Natural killer cell treated with Interleukin-12 subunit alpha and Interleukin-12 subunit beta and Interleukin-15 and Interleukin-18, amount 100 ng/mL, for 72 hours (primary cell): ENCODE data around the gene IL13. TPM values are rescaled to one million over a fixed set of nuclear protein-coding genes. Genes with fewer than 3 reads are reported as not detected.
"Not testable (repeated sequence)": the region's sequence is repeated elsewhere in the genome, so short reads cannot be mapped to it uniquely, and the experiment has no call there.

Experiments used
- ATAC-seq, 2 donors: fragments of 150-1000 bp; cut with Tn5 transposase in 1 of 2; sonication (Bioruptor Pico), chemical (Tn5 transposase) in 1 of 2; 2 replicates each; pipeline ENCODE4 v1.10.0; 2021
- DNase-seq: peaks from one replicate; pipeline ENCODE4 v3.0.0; 2022; ENCODE audit warnings: low spot score
- H3K27ac Mint-ChIP-seq, 2 donors: 1 replicate in 1 of 2; 2 replicates in 1 of 2; pipeline ENCODE4 v1.8.0; 2022; ENCODE audit warnings: mixed read lengths in 2 of 2, mild to moderate bottlenecking in 1 of 2, moderate library complexity in 1 of 2
- H3K27me3 Mint-ChIP-seq, 2 donors: 1 replicate in 1 of 2; 2 replicates in 1 of 2; pipeline ENCODE4 v1.8.0; 2022; ENCODE audit warnings: mixed read lengths in 2 of 2
- H3K36me3 Mint-ChIP-seq: one replicate; pipeline ENCODE4 v1.8.0; 2022; ENCODE audit warnings: mixed read lengths
- H3K4me1 Mint-ChIP-seq, 2 donors: 1 replicate in 1 of 2; 2 replicates in 1 of 2; pipeline ENCODE4 v1.8.0; 2022; ENCODE audit warnings: low read depth in 2 of 2, mixed read lengths in 2 of 2, mild to moderate bottlenecking in 1 of 2
- H3K4me3 Mint-ChIP-seq: one replicate; pipeline ENCODE4 v1.8.0; 2022; ENCODE audit warnings: mixed read lengths
- H3K9me3 Mint-ChIP-seq: 2 replicates; pipeline ENCODE4 v1.8.0; 2022; ENCODE audit warnings: mixed read lengths
- total RNA-seq, 2 donors: library from RNA; stranded (reverse); gene quantifications; one replicate each; pipeline ENCODE4 v1.2.3, GENCODE V29; 2022

The IL13 gene
- 10 to 100 TPM in 1 of 2 donors, 1 to 10 TPM in 1; 8.4 to 19.6 TPM for total RNA-seq

- DNase-seq (no peak), ATAC-seq (no peak)
- Mint-ChIP-seq H3K27ac (peak within 1 kb of the TSS; percentile 53 to 75), H3K4me3 (peak within 1 kb of the TSS; percentile 69), H3K4me1 (peaks cover 26 to 27% of the 10 kb centered on the region in 2 donors), H3K36me3 (no peaks in the 10 kb centered on the region), H3K27me3 (peaks cover 6 to 20% of the 10 kb centered on the region in 2 donors), H3K9me3 (no peaks in the 10 kb centered on the region)
Measured at GRCh38 chr5:132657676-132658380, at the start of gene IL13. Gene IL13 (plus strand): TSS chr5:132658173. CDS start chr5:132658187, 14 bp downstream.

GRCh38 chr5:132611965-132612364, 46.0 kb upstream of the IL13 start:
- H3K27me3 Mint-ChIP-seq, result no peaks in the 10 kb centered on the region
- no peaks in the 10 kb centered on the region for H3K4me1 Mint-ChIP-seq
- peaks cover 5% of the 10 kb centered on the region for H3K36me3 Mint-ChIP-seq
- DNase-seq, result no peak
- no peak overlapping the region for H3K27ac Mint-ChIP-seq
- ATAC-seq, result no peak
- H3K9me3 Mint-ChIP-seq, result no peaks in the 10 kb centered on the region
- no peak overlapping the region for H3K4me3 Mint-ChIP-seq

- ATAC-seq, result no peak
- no peak overlapping the region for H3K4me3 Mint-ChIP-seq
- no peaks in the 10 kb centered on the region for H3K27me3 Mint-ChIP-seq
- no peak for DNase-seq
- H3K9me3 Mint-ChIP-seq, result no peaks in the 10 kb centered on the region
- no peak overlapping the region for H3K27ac Mint-ChIP-seq
- H3K36me3 Mint-ChIP-seq, result peaks cover 10% of the 10 kb centered on the region
- H3K4me1 Mint-ChIP-seq, result no peaks in the 10 kb centered on the region
Measured at GRCh38 chr5:132612846-132613245, 45.1 kb upstream of the IL13 start.

GRCh38 chr5:132621699-132622098, 36.3 kb upstream of the IL13 start:
- peaks cover 26% of the 10 kb centered on the region for H3K36me3 Mint-ChIP-seq

DNA sequence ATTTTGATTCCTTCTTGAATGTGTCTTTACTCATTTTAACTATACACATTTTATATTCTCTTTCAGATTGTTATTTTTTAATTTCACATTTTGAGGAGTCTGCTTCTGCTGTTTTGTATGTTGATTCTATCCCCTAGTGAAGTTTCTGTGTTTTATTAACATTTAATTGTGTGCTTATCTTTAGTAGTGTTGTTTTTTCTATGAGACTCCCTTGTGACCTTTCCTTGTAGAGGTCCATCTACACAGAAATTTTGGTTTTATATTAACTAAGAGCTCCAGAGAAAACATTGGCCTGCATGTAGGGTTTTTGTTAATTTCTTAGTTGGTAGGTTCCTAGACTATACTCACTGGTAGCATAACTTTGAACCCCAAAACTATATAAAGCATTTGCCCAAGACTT, 35.4 kb upstream of the IL13 start:
- Mint-ChIP-seq H3K27me3 (no peaks in the 10 kb centered on the region), H3K36me3 (peaks cover 27% of the 10 kb centered on the region), H3K4me1 (peaks cover 11 to 13% of the 10 kb centered on the region in 2 donors), H3K27ac (peak overlapping the region in 1 of 2 donors; percentile 68), H3K9me3 (no peaks in the 10 kb centered on the region), H3K4me3 (no peak overlapping the region)
- DNase-seq (no peak), ATAC-seq (no peak)

More at GRCh38 chr5:132621699-132622098, 36.3 kb upstream of the IL13 start:
- no peaks in the 10 kb centered on the region for H3K9me3 Mint-ChIP-seq
- H3K4me1 Mint-ChIP-seq, result peaks cover 7 to 10% of the 10 kb centered on the region in 2 donors
- H3K4me3 Mint-ChIP-seq, result no peak overlapping the region
- no peaks in the 10 kb centered on the region for H3K27me3 Mint-ChIP-seq
- DNase-seq (no peak), ATAC-seq (no peak)
- no peak overlapping the region for H3K27ac Mint-ChIP-seq

- no peak for ATAC-seq
- Mint-ChIP-seq H3K36me3 (peaks cover 26% of the 10 kb centered on the region), H3K27me3 (no peaks in the 10 kb centered on the region), H3K27ac (peak overlapping the region in 1 of 2 donors; percentile 69), H3K4me3 (no peak overlapping the region), H3K9me3 (no peaks in the 10 kb centered on the region), H3K4me1 (peaks cover 25 to 41% of the 10 kb centered on the region in 2 donors)
- DNase-seq, result no peak
Measured at GRCh38 chr5:132627470-132627869, 30.5 kb upstream of the IL13 start.

- DNase-seq (no peak), ATAC-seq (no peak)
- H3K27ac Mint-ChIP-seq, result peak overlapping the region; percentile 36 to 69
- no peaks in the 10 kb centered on the region for H3K9me3 Mint-ChIP-seq
- peaks cover 14% of the 10 kb centered on the region for H3K36me3 Mint-ChIP-seq
- H3K27me3 Mint-ChIP-seq, result no peaks in the 10 kb centered on the region
- H3K4me1 Mint-ChIP-seq, result peaks cover 18 to 30% of the 10 kb centered on the region in 2 donors
- H3K4me3 Mint-ChIP-seq, result peak overlapping the region; percentile 25
Measured at GRCh38 chr5:132628814-132629213, 29.2 kb upstream of the IL13 start.

DNA sequence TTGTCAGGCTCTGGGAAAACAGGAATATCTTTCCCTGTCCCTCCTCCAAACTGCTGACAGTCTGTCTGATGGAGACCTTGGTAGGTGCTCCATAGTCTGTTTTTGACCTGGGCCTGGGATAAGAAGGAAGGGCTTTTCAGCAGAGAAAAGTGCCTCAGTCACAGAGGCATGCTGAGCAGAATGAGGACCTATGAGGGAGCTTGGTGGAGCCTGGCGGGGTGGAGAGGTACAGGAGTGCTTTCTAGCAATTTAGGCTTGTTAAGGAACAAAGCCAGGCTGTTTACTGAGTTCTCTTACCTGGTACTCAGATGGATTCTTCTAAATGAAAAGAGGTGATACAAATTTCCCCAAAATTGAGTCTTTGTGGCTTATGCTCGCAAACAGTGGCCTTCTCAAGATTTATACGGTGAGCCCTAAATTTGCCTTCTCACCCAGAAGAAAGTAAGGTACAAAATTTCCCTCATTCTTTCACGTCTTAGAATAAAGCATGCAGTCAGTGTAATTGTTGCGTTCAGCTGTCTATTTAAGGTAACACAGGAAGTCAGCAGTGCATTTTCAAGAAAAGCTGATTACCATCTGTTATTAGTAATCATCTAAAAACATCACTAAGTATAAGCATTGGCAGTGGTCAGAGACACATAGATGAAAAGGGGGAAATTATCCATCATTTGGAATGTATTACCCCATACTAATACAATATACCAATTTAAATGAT, 28.6 kb upstream of the IL13 start:
- Mint-ChIP-seq H3K4me1 (peaks cover 18 to 33% of the 10 kb centered on the region in 2 donors), H3K27ac (peak overlapping the region; percentile 36 to 69), H3K4me3 (peak overlapping the region; percentile 0), H3K27me3 (no peaks in the 10 kb centered on the region), H3K36me3 (peaks cover 19% of the 10 kb centered on the region), H3K9me3 (no peaks in the 10 kb centered on the region)
- DNase-seq, result no peak
- ATAC-seq, result peak in 1 of 2 donors; percentile 81

GRCh38 chr5:132633587-132633986, 24.4 kb upstream of the IL13 start:
- DNase-seq, H3K27ac Mint-ChIP-seq, ATAC-seq, H3K4me3 Mint-ChIP-seq, H3K27me3 Mint-ChIP-seq, H3K9me3 Mint-ChIP-seq: not testable (repeated sequence)
- Mint-ChIP-seq H3K36me3 (peaks cover 18% of the 10 kb centered on the region), H3K4me1 (peaks cover 23 to 56% of the 10 kb centered on the region in 2 donors)

- H3K27ac Mint-ChIP-seq, result peak overlapping the region; percentile 86 to 97
- H3K9me3 Mint-ChIP-seq, result no peaks in the 10 kb centered on the region
- H3K4me1 Mint-ChIP-seq, result peaks cover 28 to 61% of the 10 kb centered on the region in 2 donors
- H3K36me3 Mint-ChIP-seq, result peaks cover 19% of the 10 kb centered on the region
- no peaks in the 10 kb centered on the region for H3K27me3 Mint-ChIP-seq
- ATAC-seq (peak; percentile 84 to 89), DNase-seq (no peak)
- H3K4me3 Mint-ChIP-seq, result peak overlapping the region; percentile 73
Measured at GRCh38 chr5:132635873-132636272, 22.1 kb upstream of the IL13 start.

DNA sequence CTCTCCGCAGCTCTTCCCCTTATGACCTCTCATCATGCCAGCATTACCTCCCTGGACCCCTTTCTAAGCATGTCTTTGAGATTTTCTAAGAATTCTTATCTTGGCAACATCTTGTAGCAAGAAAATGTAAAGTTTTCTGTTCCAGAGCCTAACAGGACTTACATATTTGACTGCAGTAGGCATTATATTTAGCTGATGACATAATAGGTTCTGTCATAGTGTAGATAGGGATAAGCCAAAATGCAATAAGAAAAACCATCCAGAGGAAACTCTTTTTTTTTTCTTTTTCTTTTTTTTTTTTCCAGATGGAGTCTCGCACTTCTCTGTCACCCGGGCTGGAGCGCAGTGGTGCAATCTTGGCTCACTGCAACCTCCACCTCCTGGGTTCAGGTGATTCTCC, 20.7 kb upstream of the IL13 start:
- Mint-ChIP-seq H3K4me1 (peaks cover 32 to 66% of the 10 kb centered on the region in 2 donors), H3K9me3 (no peaks in the 10 kb centered on the region), H3K27me3 (no peaks in the 10 kb centered on the region), H3K36me3 (peaks cover 21% of the 10 kb centered on the region), H3K27ac (peak overlapping the region in 1 of 2 donors; percentile 86), H3K4me3 (peak overlapping the region; percentile 54)
- no peak for ATAC-seq
- DNase-seq, result no peak

GRCh38 chr5:132639706-132640130, 18.3 kb upstream of the IL13 start:
- DNase-seq, result no peak
- peaks cover 26% of the 10 kb centered on the region for H3K36me3 Mint-ChIP-seq

DNA sequence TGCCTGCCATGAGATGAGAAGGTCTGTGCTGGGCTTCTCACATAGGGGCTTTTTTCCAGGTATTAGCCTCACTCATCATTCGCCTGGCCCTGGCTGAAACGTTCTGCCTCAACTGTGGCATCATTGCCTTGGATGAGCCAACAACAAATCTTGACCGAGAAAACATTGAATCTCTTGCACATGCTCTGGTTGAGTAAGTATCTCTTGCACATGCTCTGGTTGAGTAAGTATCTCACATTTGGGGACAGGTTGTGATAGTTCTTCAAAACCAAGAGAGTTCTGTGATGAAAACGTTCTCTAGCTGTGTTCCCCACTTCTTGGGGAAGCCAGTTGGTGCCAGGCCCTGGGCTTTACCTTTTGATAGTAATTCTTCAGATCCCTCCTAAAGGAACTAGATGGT, 17.4 kb upstream of the IL13 start:
- no peaks in the 10 kb centered on the region for H3K27me3 Mint-ChIP-seq
- peaks cover 38 to 58% of the 10 kb centered on the region in 2 donors for H3K4me1 Mint-ChIP-seq
- H3K9me3 Mint-ChIP-seq, result no peaks in the 10 kb centered on the region
- peak overlapping the region; percentile 53 for H3K4me3 Mint-ChIP-seq
- peak; percentile 21 to 43 for ATAC-seq
- no peak for DNase-seq
- H3K36me3 Mint-ChIP-seq, result peaks cover 32% of the 10 kb centered on the region
- H3K27ac Mint-ChIP-seq, result peak overlapping the region; percentile 54 to 73

More at GRCh38 chr5:132639706-132640130, 18.3 kb upstream of the IL13 start:
- H3K4me1 Mint-ChIP-seq, result peaks cover 38 to 67% of the 10 kb centered on the region in 2 donors
- ATAC-seq, result peak; percentile 56 to 58
- peak overlapping the region; percentile 54 to 73 for H3K27ac Mint-ChIP-seq
- H3K4me3 Mint-ChIP-seq, result peak overlapping the region; percentile 53
- no peaks in the 10 kb centered on the region for H3K9me3 Mint-ChIP-seq
- no peaks in the 10 kb centered on the region for H3K27me3 Mint-ChIP-seq

- H3K9me3 Mint-ChIP-seq, result no peaks in the 10 kb centered on the region
- H3K4me3 Mint-ChIP-seq, result peak overlapping the region; percentile 53
- H3K36me3 Mint-ChIP-seq, result peaks cover 32% of the 10 kb centered on the region
- H3K27me3 Mint-ChIP-seq, result no peaks in the 10 kb centered on the region
- ATAC-seq (peak; percentile 64 to 72), DNase-seq (no peak)
- peak overlapping the region; percentile 54 to 73 for H3K27ac Mint-ChIP-seq
- H3K4me1 Mint-ChIP-seq, result peaks cover 35 to 51% of the 10 kb centered on the region in 2 donors
Measured at GRCh38 chr5:132641241-132641723, 16.7 kb upstream of the IL13 start.
